ENCODE data around the gene UACA. TPM values are rescaled to one million over a fixed set of nuclear protein-coding genes. Genes with fewer than 3 reads are reported as not detected.
"Not testable (repeated sequence)": the region's sequence is repeated elsewhere in the genome, so short reads cannot be mapped to it uniquely, and the experiment has no call there.

Gene UACA
- total RNA-seq, 1 experiment from 2014 or later, result 59.9 TPM

GRCh38 chr15:70617076-70617910, 146.1 kb downstream of the UACA start:
- Histone ChIP-seq H3K36me3 (ENCODE audit: low read depth) (no peaks in the 10 kb centered on the region), H3K4me3 (no peak overlapping the region), H4K20me1 (ENCODE audit: insufficient read depth) (no peaks in the 10 kb centered on the region), H2AFZ (no peak overlapping the region), H3K9me2 (ENCODE audit: insufficient read depth) (no peaks in the 10 kb centered on the region), H3K79me2 (ENCODE audit: low read depth) (no peaks in the 10 kb centered on the region), H3K4me1 (replicated peaks; ENCODE audit: insufficient read depth) (peaks cover 17% of the 10 kb centered on the region), H3K27ac (no peak overlapping the region), H3K4me2 (no peak overlapping the region), H3K9me3 (ENCODE audit: insufficient read depth, low read depth) (no peaks in the 10 kb centered on the region), H3K27me3 (ENCODE audit: insufficient read depth, low read depth) (no peaks in the 10 kb centered on the region), H3F3A (ENCODE audit: insufficient read depth, low read depth) (peaks cover 8% of the 10 kb centered on the region; the same call in 1 of the 2 replicates)
- no TSS peak for BruUV-seq (replicated peaks)
- TF ChIP-seq CTCF (conservative IDR thresholded peaks at IDR 0.05) (no peak), EZH2 (IDR thresholded peaks at IDR 0.05; ENCODE audit: low read depth) (no peak)
- POLR2A ChIA-PET (ENCODE audit: unreplicated experiment), result no interaction called here
- DNase-seq, result peak in 1 of 2 experiments; percentile 36
- CTCF ChIA-PET, result no interaction called here
- intact Hi-C loops (cut with micrococcal nuclease; ENCODE audit: unreplicated experiment), result no loop called here

- H3K9me2 ChIP-seq (ENCODE audit: insufficient read depth); H3K27ac ChIP-seq; H3K4me2 ChIP-seq; POLR2A ChIA-PET (ENCODE audit: unreplicated experiment); CTCF ChIA-PET; H3K79me2 ChIP-seq (ENCODE audit: low read depth); H4K20me1 ChIP-seq (ENCODE audit: insufficient read depth); H3K36me3 ChIP-seq (ENCODE audit: low read depth); BruUV-seq (replicated peaks); H3K4me3 ChIP-seq; DNase-seq; H3F3A ChIP-seq (ENCODE audit: insufficient read depth, low read depth); intact Hi-C loops (cut with micrococcal nuclease; ENCODE audit: unreplicated experiment); H3K9me3 ChIP-seq (ENCODE audit: insufficient read depth, low read depth); H2AFZ ChIP-seq; H3K27me3 ChIP-seq (ENCODE audit: insufficient read depth, low read depth): not testable (repeated sequence)
- peaks cover 17% of the 10 kb centered on the region for H3K4me1 ChIP-seq (replicated peaks; ENCODE audit: insufficient read depth)
Measured at GRCh38 chr15:70616311-70616756, 147.0 kb downstream of the UACA start.

GRCh38 chr15:70615435-70616310, 147.7 kb downstream of the UACA start:
- TF ChIP-seq CTCF (conservative IDR thresholded peaks at IDR 0.05) (no peak), EZH2 (IDR thresholded peaks at IDR 0.05; ENCODE audit: low read depth) (no peak)
- Histone ChIP-seq H2AFZ (no peak overlapping the region), H3K27ac (no peak overlapping the region), H3K4me1 (replicated peaks; ENCODE audit: insufficient read depth) (peaks cover 17% of the 10 kb centered on the region), H3K4me2 (no peak overlapping the region), H3K36me3 (ENCODE audit: low read depth) (no peaks in the 10 kb centered on the region), H3K9me2 (ENCODE audit: insufficient read depth) (no peaks in the 10 kb centered on the region), H3K4me3 (no peak overlapping the region), H3F3A (ENCODE audit: insufficient read depth, low read depth) (peaks cover 8% of the 10 kb centered on the region; the same call in 1 of the 2 replicates), H3K9me3 (ENCODE audit: insufficient read depth, low read depth) (no peaks in the 10 kb centered on the region), H3K27me3 (ENCODE audit: insufficient read depth, low read depth) (no peaks in the 10 kb centered on the region), H4K20me1 (ENCODE audit: insufficient read depth) (no peaks in the 10 kb centered on the region), H3K79me2 (ENCODE audit: low read depth) (no peaks in the 10 kb centered on the region)
- no peak for DNase-seq
- POLR2A ChIA-PET (ENCODE audit: unreplicated experiment), result interaction anchor here (0.6 kb wide), 1 partner anchor 1422 kb away, joined by 5 read pairs; no protein-coding TSS in a partner anchor
- BruUV-seq (replicated peaks), result no TSS peak
- intact Hi-C loops (cut with micrococcal nuclease; ENCODE audit: unreplicated experiment), result no loop called here
- CTCF ChIA-PET, result no interaction called here

Measured in PC-9 (cell line).